ENCODE measurements around the gene AACS. TPM values are rescaled to one million over a fixed set of nuclear protein-coding genes. Genes with fewer than 3 reads are reported as not detected.

The AACS gene
- total RNA-seq, 1 experiment from 2014 or later: 54.0 TPM

GRCh38 chr12:125110641-125111360, 45.6 kb downstream of the AACS start (continued):
- no peak for TF ChIP-seq FOXP1 (CRISPR knock-in tag; IDR thresholded peaks at IDR 0.05; ENCODE audit: borderline replicate concordance)

GRCh38 chr12:125111403-125111802, 46.2 kb downstream of the AACS start:
- Mint-ChIP-seq H3K27ac (no peak overlapping the region), H3K4me3 (no peak overlapping the region), H3K36me3 (peaks cover 54% of the 10 kb centered on the region), H3K9me3 (0 out of 2 replicates have a peak, but pooled peaks cover 3% of the 10 kb centered on the region), H3K4me1 (peaks cover 2% of the 10 kb centered on the region), H3K27me3 (ENCODE audit: low read depth) (no peaks in the 10 kb centered on the region)
- DNase-seq (ENCODE audit: low spot score) (no peak), ATAC-seq (no peak)
- TF ChIP-seq ZNF416 (CRISPR knock-in tag; IDR thresholded peaks at IDR 0.05) (no peak), USF1 (CRISPR knock-in tag; IDR thresholded peaks at IDR 0.05) (no peak), NFATC4 (CRISPR knock-in tag; IDR thresholded peaks at IDR 0.05) (no peak), ZNF532 (CRISPR knock-in tag; IDR thresholded peaks at IDR 0.05; ENCODE audit: borderline replicate concordance) (no peak), ZBTB21 (CRISPR knock-in tag; IDR thresholded peaks at IDR 0.05; ENCODE audit: borderline replicate concordance) (no peak), TEAD1 (CRISPR knock-in tag; IDR thresholded peaks at IDR 0.05) (no peak), ELF4 (CRISPR knock-in tag; IDR thresholded peaks at IDR 0.05; ENCODE audit: low read depth) (no peak), AR (CRISPR knock-in tag; IDR thresholded peaks at IDR 0.05) (no peak), MXD4 (CRISPR knock-in tag; IDR thresholded peaks at IDR 0.05; ENCODE audit: borderline replicate concordance) (no peak), FOXP1 (CRISPR knock-in tag; IDR thresholded peaks at IDR 0.05; ENCODE audit: borderline replicate concordance) (no peak), OVOL2 (CRISPR knock-in tag; IDR thresholded peaks at IDR 0.05; ENCODE audit: borderline replicate concordance) (no peak), AFF4 (CRISPR knock-in tag; IDR thresholded peaks at IDR 0.05; ENCODE audit: borderline replicate concordance) (no peak), ATF6 (CRISPR knock-in tag; IDR thresholded peaks at IDR 0.05) (no peak), MYBL2 (CRISPR knock-in tag; IDR thresholded peaks at IDR 0.05) (no peak), ZNF671 (CRISPR knock-in tag; IDR thresholded peaks at IDR 0.05) (no peak), GABPB1 (CRISPR knock-in tag; IDR thresholded peaks at IDR 0.05) (no peak), RELA (CRISPR knock-in tag; IDR thresholded peaks at IDR 0.05; ENCODE audit: borderline replicate concordance) (no peak)
- TF ChIP-seq, protein P1, sequence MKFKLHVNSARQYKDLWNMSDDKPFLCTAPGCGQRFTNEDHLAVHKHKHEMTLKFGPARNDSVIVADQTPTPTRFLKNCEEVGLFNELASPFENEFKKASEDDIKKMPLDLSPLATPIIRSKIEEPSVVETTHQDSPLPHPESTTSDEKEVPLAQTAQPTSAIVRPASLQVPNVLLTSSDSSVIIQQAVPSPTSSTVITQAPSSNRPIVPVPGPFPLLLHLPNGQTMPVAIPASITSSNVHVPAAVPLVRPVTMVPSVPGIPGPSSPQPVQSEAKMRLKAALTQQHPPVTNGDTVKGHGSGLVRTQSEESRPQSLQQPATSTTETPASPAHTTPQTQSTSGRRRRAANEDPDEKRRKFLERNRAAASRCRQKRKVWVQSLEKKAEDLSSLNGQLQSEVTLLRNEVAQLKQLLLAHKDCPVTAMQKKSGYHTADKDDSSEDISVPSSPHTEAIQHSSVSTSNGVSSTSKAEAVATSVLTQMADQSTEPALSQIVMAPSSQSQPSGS (CRISPR knock-in tag; IDR thresholded peaks at IDR 0.05; ENCODE audit: borderline replicate concordance, low read depth): no peak
- TF ChIP-seq, protein P2, sequence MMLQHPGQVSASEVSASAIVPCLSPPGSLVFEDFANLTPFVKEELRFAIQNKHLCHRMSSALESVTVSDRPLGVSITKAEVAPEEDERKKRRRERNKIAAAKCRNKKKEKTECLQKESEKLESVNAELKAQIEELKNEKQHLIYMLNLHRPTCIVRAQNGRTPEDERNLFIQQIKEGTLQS (CRISPR knock-in tag; conservative IDR thresholded peaks at IDR 0.05): no peak
- POLR2A ChIA-PET: no interaction called here
- CTCF ChIA-PET: interaction anchor here (1.4 kb wide), 1 partner anchor 12 kb away, joined by 3 read pairs; no protein-coding TSS in a partner anchor

Data from WTC11 (cell line).